NT2/D1 (cell line): ENCODE results near the gene C3orf22.

Experiments
- YY1 ChIP-seq: IDR thresholded peaks from 2 replicates; pipeline ENCODE4 v1.6.1; 2011; ENCODE audit not compliant: insufficient read length, insufficient read depth
- ZNF274 ChIP-seq: IDR thresholded peaks from 2 replicates; pipeline ENCODE4 v1.6.1; 2011; ENCODE audit warnings: mild to moderate bottlenecking, low read depth, low read length

DNA sequence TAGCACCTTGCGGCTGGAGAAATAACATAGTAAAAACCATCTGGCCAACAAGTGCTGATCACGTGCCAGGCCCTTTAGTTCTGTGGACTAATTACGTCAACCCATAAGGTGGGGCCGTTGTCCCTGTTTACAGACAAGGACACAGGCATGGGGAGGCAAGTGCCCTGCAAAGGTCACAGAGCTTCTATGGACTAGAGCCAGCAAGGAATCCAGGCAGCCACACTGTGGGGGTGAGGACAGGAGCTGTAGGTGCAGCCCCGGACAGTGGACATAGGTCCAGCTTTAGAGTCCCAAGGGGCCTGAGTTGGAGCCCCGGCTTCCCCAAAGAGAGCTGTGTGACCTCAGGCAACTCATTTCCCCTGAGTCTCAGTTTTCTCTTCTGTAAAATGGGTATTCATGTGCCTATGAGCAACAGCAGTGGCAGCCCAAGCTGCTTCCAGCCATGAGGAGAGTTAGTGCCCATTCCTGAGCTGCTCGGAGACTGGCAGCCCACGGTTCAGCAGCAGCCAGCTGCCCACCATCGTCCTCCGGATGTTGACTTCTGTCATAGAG lies 20.9 kb downstream of the C3orf22 start:
- TF ChIP-seq ZNF274 (no peak), YY1 (no peak)
